Measurements from ENCODE around the gene MYOM3. TPM values are rescaled to one million over a fixed set of nuclear protein-coding genes. Genes with fewer than 3 reads are reported as not detected.

Gene MYOM3
- total and polyA plus RNA-seq, 2 of the 13 experiments (the other 11 are each of a cell fraction or from before 2014, with no cell fraction given): 5.8 to 15.3 TPM

DNA sequence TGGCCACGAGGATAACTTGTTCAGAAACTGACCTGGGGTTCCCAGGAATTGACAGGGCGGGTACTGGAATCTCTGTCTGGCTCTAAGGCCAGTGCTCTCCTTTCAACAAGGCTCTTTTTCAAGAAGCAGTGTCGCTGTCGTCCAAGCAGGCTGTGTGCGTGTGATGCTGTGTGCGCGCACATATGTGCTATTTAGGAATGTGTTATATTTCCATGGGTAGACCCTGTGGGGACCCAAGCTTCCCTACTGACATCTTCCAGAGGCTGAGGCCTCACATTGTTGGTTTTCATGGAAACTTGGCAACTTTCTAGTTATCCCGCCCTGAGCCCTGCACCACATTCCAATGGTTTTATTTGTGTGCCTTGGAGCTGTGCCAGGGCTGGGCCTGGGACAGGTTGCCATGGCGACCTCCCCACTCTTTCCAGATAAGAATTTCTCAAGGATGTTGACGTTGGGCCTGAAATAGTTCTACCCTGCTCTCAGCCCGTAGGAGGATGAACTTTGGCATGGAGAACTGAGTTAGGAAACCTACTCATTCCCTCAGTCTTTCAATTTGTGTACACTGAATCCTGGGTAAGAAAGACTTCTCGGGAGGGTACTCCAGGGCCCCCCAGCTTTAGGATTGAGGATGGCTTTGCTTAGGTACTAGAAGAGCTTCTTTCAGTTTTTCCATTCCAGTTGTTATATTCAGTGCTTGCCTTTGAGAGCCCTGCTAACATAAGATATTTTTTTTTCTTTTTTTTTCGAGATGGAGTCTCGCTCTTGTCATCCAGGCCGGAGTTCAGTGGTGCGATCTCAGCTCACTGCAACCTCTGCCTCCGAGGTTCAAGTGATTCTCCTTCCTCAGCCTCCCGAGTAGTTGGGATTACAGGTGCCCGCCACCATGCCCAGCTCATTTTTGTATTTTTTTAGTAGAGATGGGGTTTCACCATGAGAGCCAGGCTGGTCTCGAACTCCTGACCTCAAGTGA, 93.0 kb downstream of the MYOM3 start (continued):
- TF ChIP-seq, protein P1, sequence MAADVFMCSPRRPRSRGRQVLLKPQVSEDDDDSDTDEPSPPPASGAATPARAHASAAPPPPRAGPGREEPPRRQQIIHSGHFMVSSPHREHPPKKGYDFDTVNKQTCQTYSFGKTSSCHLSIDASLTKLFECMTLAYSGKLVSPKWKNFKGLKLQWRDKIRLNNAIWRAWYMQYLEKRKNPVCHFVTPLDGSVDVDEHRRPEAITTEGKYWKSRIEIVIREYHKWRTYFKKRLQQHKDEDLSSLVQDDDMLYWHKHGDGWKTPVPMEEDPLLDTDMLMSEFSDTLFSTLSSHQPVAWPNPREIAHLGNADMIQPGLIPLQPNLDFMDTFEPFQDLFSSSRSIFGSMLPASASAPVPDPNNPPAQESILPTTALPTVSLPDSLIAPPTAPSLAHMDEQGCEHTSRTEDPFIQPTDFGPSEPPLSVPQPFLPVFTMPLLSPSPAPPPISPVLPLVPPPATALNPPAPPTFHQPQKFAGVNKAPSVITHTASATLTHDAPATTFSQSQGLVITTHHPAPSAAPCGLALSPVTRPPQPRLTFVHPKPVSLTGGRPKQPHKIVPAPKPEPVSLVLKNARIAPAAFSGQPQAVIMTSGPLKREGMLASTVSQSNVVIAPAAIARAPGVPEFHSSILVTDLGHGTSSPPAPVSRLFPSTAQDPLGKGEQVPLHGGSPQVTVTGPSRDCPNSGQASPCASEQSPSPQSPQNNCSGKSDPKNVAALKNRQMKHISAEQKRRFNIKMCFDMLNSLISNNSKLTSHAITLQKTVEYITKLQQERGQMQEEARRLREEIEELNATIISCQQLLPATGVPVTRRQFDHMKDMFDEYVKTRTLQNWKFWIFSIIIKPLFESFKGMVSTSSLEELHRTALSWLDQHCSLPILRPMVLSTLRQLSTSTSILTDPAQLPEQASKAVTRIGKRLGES (CRISPR knock-in tag; IDR thresholded peaks at IDR 0.05; ENCODE audit: borderline replicate concordance): no peak
- TF ChIP-seq ZBTB7B (CRISPR knock-in tag; IDR thresholded peaks at IDR 0.05) (peak; percentile 76), FOSL2 (CRISPR knock-in tag; IDR thresholded peaks at IDR 0.05) (peak; percentile 70; the same call in 1 of the 2 replicates), SRF (IDR thresholded peaks at IDR 0.05; ENCODE audit: low read depth, low read length) (no peak), TSC22D2 (CRISPR knock-in tag; IDR thresholded peaks at IDR 0.05; ENCODE audit: borderline replicate concordance) (no peak), ZNF121 (CRISPR knock-in tag; IDR thresholded peaks at IDR 0.05) (0 out of 2 replicates have a peak, but pooled peaks have one; percentile 24), SRSF1 (optimal IDR thresholded peaks at IDR 0.05; ENCODE audit: low read depth, low read length) (no peak), ZNF33A (CRISPR knock-in tag; IDR thresholded peaks at IDR 0.05; ENCODE audit: borderline replicate concordance) (no peak), KDM5A (IDR thresholded peaks at IDR 0.05; ENCODE audit: borderline replicate concordance, low read length) (no peak), ZNF800 (CRISPR knock-in tag; IDR thresholded peaks at IDR 0.05) (no peak), ZNF33B (CRISPR knock-in tag; IDR thresholded peaks at IDR 0.05) (no peak), NR2C2 (CRISPR knock-in tag; IDR thresholded peaks at IDR 0.05; ENCODE audit: borderline replicate concordance) (no peak), NR1H2 (CRISPR knock-in tag; IDR thresholded peaks at IDR 0.05; ENCODE audit: borderline replicate concordance, low read depth) (no peak), MBD4 (IDR thresholded peaks at IDR 0.05; ENCODE audit: borderline replicate concordance, low read length) (no peak), ZBTB1 (CRISPR knock-in tag; IDR thresholded peaks at IDR 0.05; ENCODE audit: borderline replicate concordance) (no peak), NR2F2 (IDR thresholded peaks at IDR 0.05; ENCODE audit: borderline replicate concordance, low read depth) (no peak), ZNF282 (IDR thresholded peaks at IDR 0.05; ENCODE audit: partially characterized antibody) (no peak), SMYD3 (CRISPR knock-in tag; IDR thresholded peaks at IDR 0.05) (peak; percentile 85; the same call in 1 of the 2 replicates), HNRNPH1 (optimal IDR thresholded peaks at IDR 0.05; ENCODE audit: low read depth, low read length) (no peak), GZF1 (CRISPR knock-in tag; IDR thresholded peaks at IDR 0.05) (no peak), SALL1 (CRISPR knock-in tag; IDR thresholded peaks at IDR 0.05) (peak; percentile 94), ATF4 (CRISPR knock-in tag; IDR thresholded peaks at IDR 0.05) (no peak)
- TF ChIP-seq, protein P2, sequence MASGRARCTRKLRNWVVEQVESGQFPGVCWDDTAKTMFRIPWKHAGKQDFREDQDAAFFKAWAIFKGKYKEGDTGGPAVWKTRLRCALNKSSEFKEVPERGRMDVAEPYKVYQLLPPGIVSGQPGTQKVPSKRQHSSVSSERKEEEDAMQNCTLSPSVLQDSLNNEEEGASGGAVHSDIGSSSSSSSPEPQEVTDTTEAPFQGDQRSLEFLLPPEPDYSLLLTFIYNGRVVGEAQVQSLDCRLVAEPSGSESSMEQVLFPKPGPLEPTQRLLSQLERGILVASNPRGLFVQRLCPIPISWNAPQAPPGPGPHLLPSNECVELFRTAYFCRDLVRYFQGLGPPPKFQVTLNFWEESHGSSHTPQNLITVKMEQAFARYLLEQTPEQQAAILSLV (CRISPR knock-in tag; IDR thresholded peaks at IDR 0.05; ENCODE audit: borderline replicate concordance): no peak

All from HepG2 (cell line).